Prostate gland (tissue), 2 donors: ENCODE data around the gene SUSD1. TPM values are rescaled to one million over a fixed set of nuclear protein-coding genes. Genes with fewer than 3 reads are reported as not detected.

Experiments used
- DNase-seq: peaks from one replicate; pipeline ENCODE4 v3.0.0-alpha.2; 2019; ENCODE audit warnings: low spot score
- H3K27ac ChIP-seq, 2 donors: fragments of 200-600 bp; sonication (generic); 2 replicates each; pipeline ENCODE4 v1.5.1; 2017 to 2019
- H3K27me3 ChIP-seq: fragments of 200-600 bp; sonication (generic); replicated peaks from 2 replicates; pipeline ENCODE4 v1.5.1; 2019; ENCODE audit not compliant: insufficient read depth
- H3K36me3 ChIP-seq, 2 donors: fragments of 200-600 bp; sonication (generic); 1 replicate in 1 of 2; 2 replicates in 1 of 2; pipeline versions ENCODE4 v1.5.1 to v1.8.1; 2017 to 2019
- H3K4me1 ChIP-seq: fragments of 200-600 bp; sonication (generic); replicated peaks from 2 replicates; pipeline ENCODE4 v1.5.1; 2019
- H3K4me3 ChIP-seq, 2 donors: fragments of 200-600 bp; sonication (generic); 2 replicates each; pipeline ENCODE4 v1.5.1; 2017 to 2019
- H3K9me3 ChIP-seq: fragments of 200-600 bp; sonication (generic); 2 replicates; pipeline ENCODE4 v1.5.1; 2017
- POLR2A ChIP-seq: fragments of 450-650 bp; IDR thresholded peaks from one replicate; pipeline ENCODE4 v1.6.1; 2016; ENCODE audit warnings: antibody characterized with exemption, mild to moderate bottlenecking
- POLR2AphosphoS5 ChIP-seq: sonication (generic); formaldehyde crosslinking; IDR thresholded peaks from one replicate; pipeline ENCODE4 v1.6.1; 2017; ENCODE audit warnings: antibody characterized with exemption
- WGBS: methylation state at CpG from one replicate; pipeline ENCODE4 v1.1.5; 2018; 5-methylcytosine and 5-hydroxymethylcytosine counted together
- intact Hi-C: fragments of 100-400 bp; cut with DNase I; formaldehyde crosslinking; loops from one replicate; pipeline ENCODE4 v1.14.2; 2022
- total RNA-seq, 2 donors: library from RNA; depleted of rRNA; stranded (reverse); fragments of >200 nt; gene quantifications; one replicate each; pipeline ENCODE4 v1.1.0, GENCODE V29; 2016
- TF ChIP-seq, protein P1 (sequence below), 4 experiments: fragments of 200-600 bp in 2 of 4; fragments of 450-650 bp in 2 of 4; sonication (generic) in 2 of 4; IDR thresholded peaks; 1 replicate in 3 of 4; 2 replicates in 1 of 4; pipeline ENCODE4 v1.5.1; 2016 to 2019; ENCODE audit warnings: antibody characterized with exemption in 4 of 4, mild to moderate bottlenecking in 2 of 4, moderate library complexity in 2 of 4

Gene SUSD1
- total RNA-seq, 2 donors from 2014 or later: 10.6 to 34.8 TPM

- H3K27ac ChIP-seq: no peak overlapping the region
- no peaks in the 10 kb centered on the region for H3K36me3 ChIP-seq
- 98% methylated on average over 1 of the region's 1 CpG for WGBS
- DNase-seq: no peak
- TF ChIP-seq POLR2A: no peak
- no peak for TF ChIP-seq POLR2AphosphoS5
- TF ChIP-seq, protein P1, sequence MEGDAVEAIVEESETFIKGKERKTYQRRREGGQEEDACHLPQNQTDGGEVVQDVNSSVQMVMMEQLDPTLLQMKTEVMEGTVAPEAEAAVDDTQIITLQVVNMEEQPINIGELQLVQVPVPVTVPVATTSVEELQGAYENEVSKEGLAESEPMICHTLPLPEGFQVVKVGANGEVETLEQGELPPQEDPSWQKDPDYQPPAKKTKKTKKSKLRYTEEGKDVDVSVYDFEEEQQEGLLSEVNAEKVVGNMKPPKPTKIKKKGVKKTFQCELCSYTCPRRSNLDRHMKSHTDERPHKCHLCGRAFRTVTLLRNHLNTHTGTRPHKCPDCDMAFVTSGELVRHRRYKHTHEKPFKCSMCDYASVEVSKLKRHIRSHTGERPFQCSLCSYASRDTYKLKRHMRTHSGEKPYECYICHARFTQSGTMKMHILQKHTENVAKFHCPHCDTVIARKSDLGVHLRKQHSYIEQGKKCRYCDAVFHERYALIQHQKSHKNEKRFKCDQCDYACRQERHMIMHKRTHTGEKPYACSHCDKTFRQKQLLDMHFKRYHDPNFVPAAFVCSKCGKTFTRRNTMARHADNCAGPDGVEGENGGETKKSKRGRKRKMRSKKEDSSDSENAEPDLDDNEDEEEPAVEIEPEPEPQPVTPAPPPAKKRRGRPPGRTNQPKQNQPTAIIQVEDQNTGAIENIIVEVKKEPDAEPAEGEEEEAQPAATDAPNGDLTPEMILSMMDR (IDR thresholded peaks at IDR 0.05): no peak
- no peaks in the 10 kb centered on the region for H3K4me1 ChIP-seq
- no peaks in the 10 kb centered on the region for H3K9me3 ChIP-seq
- no peak overlapping the region for H3K4me3 ChIP-seq
- intact Hi-C loops: no loop called here
- H3K27me3 ChIP-seq: no peaks in the 10 kb centered on the region
Measured at GRCh38 chr9:112159781-112160180, 15.3 kb downstream of the SUSD1 start.

DNA sequence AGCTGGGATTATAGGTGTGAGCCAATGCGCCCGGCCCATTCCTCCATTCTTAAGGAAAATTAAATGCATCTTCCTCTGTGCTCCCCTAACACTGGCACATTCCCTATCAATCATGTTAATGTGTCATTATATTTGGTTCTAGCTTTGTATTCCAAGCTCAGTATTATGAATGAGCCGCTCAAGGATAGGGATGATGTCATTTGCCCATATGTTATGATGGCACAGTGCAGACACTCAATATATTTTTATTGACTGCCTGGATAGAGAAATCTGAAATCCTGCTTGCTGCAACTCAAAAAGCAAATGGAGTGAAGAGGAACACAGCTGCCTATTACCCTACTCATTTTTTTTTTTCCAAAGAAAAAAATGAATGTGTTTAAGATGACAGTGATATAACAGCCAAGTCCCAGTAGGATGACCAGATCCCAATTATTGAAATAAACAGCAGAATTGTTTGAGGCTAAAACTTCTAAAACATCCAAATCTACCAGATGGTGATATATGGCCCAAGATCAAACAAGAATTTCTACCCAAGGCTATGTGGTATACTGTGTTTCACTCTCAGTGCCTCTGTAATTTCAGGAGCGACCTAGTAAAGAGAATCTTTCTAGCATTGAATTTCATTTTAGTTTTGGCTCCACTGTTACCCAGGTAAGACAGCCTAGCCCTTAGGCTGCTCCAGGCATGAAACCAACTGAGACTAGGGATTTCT, 16.3 kb downstream of the SUSD1 start:
- TF ChIP-seq, protein P1 (IDR thresholded peaks at IDR 0.05): no peak
- TF ChIP-seq POLR2A (no peak), POLR2AphosphoS5 (no peak)
- DNase-seq: no peak
- Histone ChIP-seq H3K36me3 (no peaks in the 10 kb centered on the region), H3K27ac (no peak overlapping the region), H3K27me3 (no peaks in the 10 kb centered on the region), H3K4me1 (no peaks in the 10 kb centered on the region), H3K4me3 (no peak overlapping the region), H3K9me3 (no peaks in the 10 kb centered on the region)
- 84% methylated on average over 4 of the region's 4 CpGs for WGBS
- intact Hi-C loops: no loop called here

DNA sequence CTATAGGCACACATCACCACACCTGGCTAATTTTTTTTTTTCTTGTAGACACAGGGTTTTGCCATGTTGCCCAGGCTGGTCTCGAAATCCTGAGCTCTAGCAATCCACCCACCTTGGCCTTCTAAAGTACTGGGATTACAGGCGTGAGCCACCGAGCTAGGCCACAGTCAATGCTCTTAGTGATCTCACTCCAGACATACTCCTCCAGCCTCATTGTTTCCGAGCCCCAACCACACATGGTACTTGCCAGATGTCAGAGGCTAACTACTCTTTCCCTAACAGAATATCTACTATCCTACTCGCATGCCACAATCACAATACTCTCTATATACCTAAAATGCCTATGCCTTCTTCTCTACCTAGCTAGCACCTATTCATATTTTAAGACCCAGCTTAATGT, 17.1 kb downstream of the SUSD1 start:
- H3K27ac ChIP-seq: no peak overlapping the region
- H3K9me3 ChIP-seq: no peaks in the 10 kb centered on the region
- H3K4me3 ChIP-seq: no peak overlapping the region
- intact Hi-C loops: no loop called here
- H3K27me3 ChIP-seq: no peaks in the 10 kb centered on the region
- H3K36me3 ChIP-seq: no peaks in the 10 kb centered on the region
- no peak for TF ChIP-seq POLR2AphosphoS5
- TF ChIP-seq, protein P1 (IDR thresholded peaks at IDR 0.05): no peak
- no peak for TF ChIP-seq POLR2A
- H3K4me1 ChIP-seq: no peaks in the 10 kb centered on the region
- 99% methylated on average over 5 of the region's 5 CpGs for WGBS
- DNase-seq: no peak

- WGBS: 81% methylated on average over 1 of the region's 1 CpG
- Histone ChIP-seq H3K27ac (no peak overlapping the region), H3K4me1 (no peaks in the 10 kb centered on the region), H3K4me3 (no peak overlapping the region), H3K9me3 (no peaks in the 10 kb centered on the region), H3K36me3 (no peaks in the 10 kb centered on the region), H3K27me3 (no peaks in the 10 kb centered on the region)
- intact Hi-C loops: no loop called here
- no peak for TF ChIP-seq POLR2A
- TF ChIP-seq, protein P1 (IDR thresholded peaks at IDR 0.05): no peak
- no peak for TF ChIP-seq POLR2AphosphoS5
- DNase-seq: no peak
Measured at GRCh38 chr9:112157087-112157486, 18.0 kb downstream of the SUSD1 start.

- DNase-seq: no peak
- WGBS: 86% methylated on average over 10 of the region's 10 CpGs
- Histone ChIP-seq H3K9me3 (no peaks in the 10 kb centered on the region), H3K4me1 (no peaks in the 10 kb centered on the region), H3K36me3 (no peaks in the 10 kb centered on the region), H3K27ac (no peak overlapping the region), H3K27me3 (no peaks in the 10 kb centered on the region), H3K4me3 (no peak overlapping the region)
- TF ChIP-seq POLR2A (no peak), POLR2AphosphoS5 (no peak)
- TF ChIP-seq, protein P1 (IDR thresholded peaks at IDR 0.05): no peak
- intact Hi-C loops: no loop called here
Measured at GRCh38 chr9:112149211-112149610, 25.9 kb downstream of the SUSD1 start.
